Posterior cingulate gyrus (tissue), 11 donors: Measurements from ENCODE around the gene SHOC2.

Experiments used
- DNase-seq, 10 donors: peaks; one replicate each; pipeline versions ENCODE4 v3.0.0 to v3.0.0-alpha.2; 2020 to 2021; ENCODE audit warnings: mixed read lengths in 3 of 10
- intact Hi-C: fragments of 100-400 bp; cut with DNase I; formaldehyde crosslinking; loops from one replicate; pipeline ENCODE4 v1.15.1; 2023

SHOC2 gene

GRCh38 chr10:111035542-111035941 lies 116.1 kb downstream of the SHOC2 start:
- intact Hi-C loops, result no loop called here
- no peak for DNase-seq

GRCh38 chr10:111037858-111038257 lies 118.5 kb downstream of the SHOC2 start:
- intact Hi-C loops, result no loop called here
- DNase-seq, result no peak

GRCh38 chr10:111039522-111039921 lies 120.1 kb downstream of the SHOC2 start:
- DNase-seq, result no peak
- intact Hi-C loops, result no loop called here

- DNase-seq, result no peak
- intact Hi-C loops, result no loop called here
Observed at GRCh38 chr10:111057006-111057405, 137.6 kb downstream of the SHOC2 start.
